ENCODE data around the gene COA8.
"Not testable (repeated sequence)": the region's sequence is repeated elsewhere in the genome, so short reads cannot be mapped to it uniquely, and the experiment has no call there.

Gene COA8
- total RNA-seq, result 5.9 to 7.3 reads per million in 2 donors

GRCh38 chr14:103562429-103563225 is at the start of gene COA8, which contains the start of gene BAG5:
COA8 (plus strand) TSS chr14:103562960; CDS start chr14:103563002, 42 bp downstream.
BAG5 (minus strand) TSS chr14:103562657; CDS start chr14:103561164, 1,493 bp downstream.
- DNase-seq, result peak; percentile 75 to 93 (median 81)

GRCh38 chr14:103514596-103515421 is 48.0 kb upstream of the COA8 start:
- no peak for DNase-seq

GRCh38 chr14:103516426-103517173 is 46.2 kb upstream of the COA8 start:
- DNase-seq, result no peak

- no peak for DNase-seq
These were observed 45.6 kb upstream of the COA8 start for GRCh38 chr14:103517174-103517566.

- DNase-seq, result no peak
These were observed 44.9 kb upstream of the COA8 start for GRCh38 chr14:103517721-103518421.

GRCh38 chr14:103518422-103519042 is 44.2 kb upstream of the COA8 start:
- DNase-seq, result peak; percentile 29 to 58 (median 41)

GRCh38 chr14:103519043-103519836 is 43.5 kb upstream of the COA8 start:
- no peak for DNase-seq

- DNase-seq, result no peak
These were observed 42.9 kb upstream of the COA8 start for GRCh38 chr14:103519837-103520212.

- DNase-seq, result no peak
These were observed 42.5 kb upstream of the COA8 start for GRCh38 chr14:103520269-103520656.

- peak; percentile 35 to 68 (median 58) for DNase-seq
These were observed 41.9 kb upstream of the COA8 start for GRCh38 chr14:103520657-103521437.

GRCh38 chr14:103521438-103521950 is 41.3 kb upstream of the COA8 start:
- peak in 1 of 5 experiments; percentile 39 for DNase-seq

- peak in 1 of 5 experiments; percentile 30 for DNase-seq
These were observed 40.7 kb upstream of the COA8 start for GRCh38 chr14:103521951-103522563.

- DNase-seq, result peak in 1 of 5 experiments; percentile 44
These were observed 39.8 kb upstream of the COA8 start, which contains the start of gene CKB for GRCh38 chr14:103522649-103523574. CKB (minus strand) TSS chr14:103522830; CDS start chr14:103522493, 337 bp downstream.

GRCh38 chr14:103523575-103523954 is 39.2 kb upstream of the COA8 start:
- DNase-seq, result no peak

- no peak for DNase-seq
These were observed 38.5 kb upstream of the COA8 start for GRCh38 chr14:103524002-103524935.

- DNase-seq, result not testable (repeated sequence)
These were observed 37.1 kb upstream of the COA8 start for GRCh38 chr14:103525430-103526246.

Data from T-helper 2 cell (primary cell).